SU-DHL-6 (cell line): ENCODE measurements around the gene LRRN4CL.
"Not testable (repeated sequence)": the region's sequence is repeated elsewhere in the genome, so short reads cannot be mapped to it uniquely, and the experiment has no call there.

Experiments
- H2AFZ ChIP-seq: fragments of 200-600 bp; sonication (generic); 2 replicates; pipeline ENCODE4 v1.6.1; 2014; ENCODE audit warnings: low read depth, mild to moderate bottlenecking, moderate library complexity, mixed read lengths, antibody characterized with exemption, low read length; ENCODE audit not compliant: severe bottlenecking
- H3F3A ChIP-seq: fragments of 200-600 bp; shearing (Covaris generic); 2 replicates; pipeline ENCODE4 v1.6.0; 2016; ENCODE audit warnings: antibody characterized with exemption, mild to moderate bottlenecking; ENCODE audit not compliant: insufficient read depth
- H3K27ac ChIP-seq: fragments of 200-600 bp; sonication (generic); 2 replicates; pipeline ENCODE4 v1.5.1; 2016; ENCODE audit warnings: low read depth, mild to moderate bottlenecking, low read length, moderate library complexity, mixed read lengths
- H3K27me3 ChIP-seq: fragments of 200-600 bp; sonication (generic), shearing (Covaris generic); 2 replicates; pipeline ENCODE4 v1.6.0; 2014; ENCODE audit warnings: mild to moderate bottlenecking, low read length
- H3K36me3 ChIP-seq: fragments of 200-600 bp; sonication (generic); 2 replicates; pipeline ENCODE4 v1.6.1; 2014; ENCODE audit warnings: mild to moderate bottlenecking, low read length, mixed read lengths
- H3K4me2 ChIP-seq: fragments of 300-600, 200-600 bp; shearing (Covaris generic), sonication (generic); 2 replicates; pipeline ENCODE4 v1.6.0; 2014; ENCODE audit warnings: low read length, low read depth, mild to moderate bottlenecking; ENCODE audit not compliant: poor library complexity, severe bottlenecking
- H3K4me3 ChIP-seq: fragments of 200-600 bp; sonication (generic); 2 replicates; pipeline ENCODE4 v1.5.1; 2014; ENCODE audit warnings: antibody characterized with exemption, low read length, mild to moderate bottlenecking, mixed read lengths; ENCODE audit not compliant: insufficient read depth, poor library complexity, severe bottlenecking
- H3K79me2 ChIP-seq: fragments of 200-600 bp; sonication (generic); 2 replicates; pipeline ENCODE4 v1.6.1; 2014; ENCODE audit warnings: mild to moderate bottlenecking, low read length, moderate library complexity; ENCODE audit not compliant: insufficient read depth
- H3K9ac ChIP-seq: fragments of 200-600 bp; sonication (generic); 2 replicates; pipeline ENCODE4 v1.7.0; 2014; ENCODE audit warnings: mild to moderate bottlenecking, low read length
- H3K9me2 ChIP-seq: fragments of 200-600 bp; sonication (generic); replicated peaks from 2 replicates; pipeline ENCODE4 v1.6.1; 2014; ENCODE audit warnings: low read length; ENCODE audit not compliant: insufficient read depth
- H3K9me3 ChIP-seq: fragments of 200-600 bp; sonication (generic); 2 replicates; pipeline ENCODE4 v1.6.1; 2014; ENCODE audit warnings: low read length, mixed read lengths; ENCODE audit not compliant: insufficient read depth
- H4K20me1 ChIP-seq: fragments of 200-600 bp; sonication (generic); 2 replicates; pipeline ENCODE4 v1.6.1; 2014; ENCODE audit warnings: low read depth, mild to moderate bottlenecking, antibody characterized with exemption, low read length, moderate library complexity, mixed read lengths
- CTCF ChIP-seq: fragments of 200-600 bp; sonication (generic); IDR thresholded peaks from one replicate; pipeline ENCODE4 v1.5.1; 2017; ENCODE audit warnings: antibody characterized with exemption, mild to moderate bottlenecking, low read length, moderate library complexity; ENCODE audit not compliant: insufficient read depth, poor library complexity, severe bottlenecking
- EZH2phosphoT487 ChIP-seq: fragments of 200-600 bp; sonication (generic), shearing (Covaris generic); conservative IDR thresholded peaks from 2 replicates; pipeline ENCODE4 v1.6.1; 2018; ENCODE audit warnings: mild to moderate bottlenecking, antibody characterized with exemption, low read length, moderate library complexity, mixed read lengths

Gene LRRN4CL

GRCh38 chr11:62705880-62706849 is 16.8 kb upstream of the LRRN4CL start:
- Histone ChIP-seq H3K27me3 (no peaks in the 10 kb centered on the region), H3K9me3 (no peaks in the 10 kb centered on the region), H3K4me2 (peak overlapping the region; percentile 69), H2AFZ (peak overlapping the region; percentile 37), H3K79me2 (no peaks in the 10 kb centered on the region), H3K9me2 (no peaks in the 10 kb centered on the region), H3K9ac (peak overlapping the region; percentile 56), H4K20me1 (no peaks in the 10 kb centered on the region), H3K36me3 (no peaks in the 10 kb centered on the region; the same call in 1 of the 2 replicates), H3F3A (peaks cover 12% of the 10 kb centered on the region; the same call in 1 of the 2 replicates), H3K4me3 (peak overlapping the region; percentile 60), H3K27ac (no peak overlapping the region)
- no peak for TF ChIP-seq CTCF
- no peak for TF ChIP-seq EZH2phosphoT487

GRCh38 chr11:62705413-62705812 is 16.1 kb upstream of the LRRN4CL start:
- TF ChIP-seq EZH2phosphoT487 (no peak), CTCF (no peak)

GRCh38 chr11:62703921-62704320 is 14.6 kb upstream of the LRRN4CL start:
- H3K27me3 ChIP-seq, H3K27ac ChIP-seq, H2AFZ ChIP-seq, H3K36me3 ChIP-seq, H4K20me1 ChIP-seq, H3K4me3 ChIP-seq, H3K9me3 ChIP-seq, H3K9ac ChIP-seq, H3K79me2 ChIP-seq, H3K4me2 ChIP-seq, H3K9me2 ChIP-seq: not testable (repeated sequence)
- peaks cover 12% of the 10 kb centered on the region; the same call in 1 of the 2 replicates for H3F3A ChIP-seq

More at GRCh38 chr11:62705413-62705812, 16.1 kb upstream of the LRRN4CL start:
- Histone ChIP-seq H3K9me3 (no peaks in the 10 kb centered on the region), H3F3A (peaks cover 12% of the 10 kb centered on the region; the same call in 1 of the 2 replicates), H3K36me3 (no peaks in the 10 kb centered on the region; the same call in 1 of the 2 replicates), H3K27ac (no peak overlapping the region), H3K9me2 (no peaks in the 10 kb centered on the region), H3K4me2 (peak overlapping the region; percentile 69), H3K4me3 (peak overlapping the region; percentile 60), H2AFZ (no peak overlapping the region), H3K79me2 (no peaks in the 10 kb centered on the region), H4K20me1 (no peaks in the 10 kb centered on the region), H3K9ac (peak overlapping the region; percentile 56), H3K27me3 (no peaks in the 10 kb centered on the region)

- H3F3A ChIP-seq: peaks cover 6% of the 10 kb centered on the region; the same call in 1 of the 2 replicates
- H3K9me2 ChIP-seq: no peaks in the 10 kb centered on the region
- no peak overlapping the region for H3K4me3 ChIP-seq
- no peak overlapping the region for H3K4me2 ChIP-seq
- no peaks in the 10 kb centered on the region for H3K79me2 ChIP-seq
- H3K36me3 ChIP-seq: no peaks in the 10 kb centered on the region; the same call in 1 of the 2 replicates
- H3K9me3 ChIP-seq: no peaks in the 10 kb centered on the region
- H3K9ac ChIP-seq: no peak overlapping the region
- H3K27me3 ChIP-seq: no peaks in the 10 kb centered on the region
- H2AFZ ChIP-seq: no peak overlapping the region
- TF ChIP-seq EZH2phosphoT487 (no peak), CTCF (no peak)
- H4K20me1 ChIP-seq: no peaks in the 10 kb centered on the region
- H3K27ac ChIP-seq: no peak overlapping the region
Measured at GRCh38 chr11:62702246-62702645, 12.9 kb upstream of the LRRN4CL start.
